Amygdala (tissue), 56 donors: ENCODE measurements around the gene DHRS3.
A peak's percentile ranks its signal among the peaks of the same experiment; 100 is the strongest.

ENCODE experiments used
- DNase-seq, 56 donors: peaks; one replicate each; lab custom pipeline; 2025; lab: John Stamatoyannopoulos, UW

The DHRS3 gene

DNA sequence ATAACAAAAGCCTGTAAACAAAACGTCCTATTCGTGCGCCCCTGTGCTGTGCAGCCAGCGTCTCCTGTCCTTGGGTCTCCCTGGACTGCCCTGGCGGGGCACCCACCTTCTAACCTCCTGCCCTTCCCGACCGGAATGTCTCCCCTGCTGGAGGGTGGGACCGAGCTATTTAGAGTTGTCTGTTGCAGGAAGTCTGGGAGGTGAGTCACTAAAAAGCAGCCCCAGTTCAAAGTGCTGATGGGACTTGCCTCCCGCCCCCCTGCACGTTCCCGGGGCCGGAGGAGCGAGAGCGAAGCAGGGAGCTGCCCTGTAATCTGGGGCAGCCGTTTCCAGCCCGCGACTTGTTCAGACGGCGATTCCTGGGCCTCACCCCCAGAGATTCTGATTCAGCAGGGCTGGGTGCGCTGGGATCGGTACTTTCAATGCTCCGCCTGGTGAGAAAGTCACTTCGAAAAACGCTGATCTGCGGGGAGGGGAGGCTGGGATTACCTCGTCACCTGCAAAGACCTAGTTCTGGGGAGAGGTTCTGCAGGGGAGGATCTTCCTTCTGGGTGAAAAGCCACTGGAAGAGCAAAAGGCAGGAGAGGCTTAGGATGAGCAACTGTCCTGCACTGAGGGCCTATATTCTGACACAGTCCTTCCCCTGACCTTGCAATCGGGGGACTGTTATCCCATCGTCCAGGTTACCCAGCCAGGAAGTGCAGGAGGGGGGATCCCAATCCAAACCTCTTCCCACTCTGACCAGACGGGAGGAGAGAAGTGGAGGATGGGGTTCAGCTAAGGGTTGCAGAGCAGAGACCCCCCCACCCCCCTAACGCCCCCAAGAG, 1.2 kb upstream of the DHRS3 start:
- DNase-seq = peak in 16 of 56 donors; percentile 11 to 64 (median 34)

GRCh38 chr1:12618661-12618964, 603 bp upstream of the DHRS3 start:
- DNase-seq = no peak

- DNase-seq = no peak
Measured at GRCh38 chr1:12617511-12617900, 504 bp downstream of the DHRS3 start.

GRCh38 chr1:12616709-12617373, 1.2 kb downstream of the DHRS3 start:
- peak in 5 of 56 donors; percentile 9 to 58 (median 35) for DNase-seq

DNA sequence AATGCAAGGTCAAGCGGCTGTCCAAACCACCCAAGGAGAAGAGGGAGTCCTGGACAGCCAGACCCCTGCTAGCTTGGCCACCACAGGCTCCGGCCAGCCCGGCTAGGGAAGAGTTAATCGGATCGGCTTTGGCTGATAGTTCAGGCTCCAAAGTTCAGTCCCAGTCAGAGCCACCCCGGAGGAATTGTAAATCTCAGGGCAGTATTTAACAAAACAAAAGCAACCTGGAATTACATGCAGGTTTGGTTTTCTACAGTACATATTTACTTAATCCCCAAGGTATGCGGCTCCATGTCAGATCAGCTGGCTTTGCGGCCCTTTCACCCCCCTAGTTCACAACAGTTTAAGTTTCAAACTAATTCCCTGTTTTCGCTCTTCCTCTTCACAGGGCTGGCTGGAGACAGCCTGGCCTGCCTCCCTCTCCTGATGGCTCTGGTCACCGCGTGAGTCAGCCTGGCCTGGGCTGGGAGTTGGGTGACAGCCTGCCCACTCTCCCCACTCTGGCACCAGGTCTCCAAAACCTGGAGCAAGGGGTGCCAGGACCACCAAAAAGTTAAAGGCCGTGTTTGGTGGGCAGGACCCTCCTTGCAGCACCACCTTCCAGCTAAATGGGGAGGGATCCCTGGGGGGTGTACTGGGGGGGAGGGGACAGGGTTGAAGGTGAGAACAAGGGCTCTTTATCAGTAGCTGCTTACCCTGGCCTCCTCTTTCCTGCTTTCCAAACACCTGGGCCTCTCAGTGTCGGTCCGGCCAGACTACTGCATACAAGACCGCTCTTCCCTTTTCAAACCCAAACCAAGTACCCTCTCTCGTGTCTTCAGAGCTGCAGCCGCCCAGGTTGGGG, 1.9 kb downstream of the DHRS3 start:
- peak in 15 of 56 donors; percentile 20 to 58 (median 40) for DNase-seq

DNA sequence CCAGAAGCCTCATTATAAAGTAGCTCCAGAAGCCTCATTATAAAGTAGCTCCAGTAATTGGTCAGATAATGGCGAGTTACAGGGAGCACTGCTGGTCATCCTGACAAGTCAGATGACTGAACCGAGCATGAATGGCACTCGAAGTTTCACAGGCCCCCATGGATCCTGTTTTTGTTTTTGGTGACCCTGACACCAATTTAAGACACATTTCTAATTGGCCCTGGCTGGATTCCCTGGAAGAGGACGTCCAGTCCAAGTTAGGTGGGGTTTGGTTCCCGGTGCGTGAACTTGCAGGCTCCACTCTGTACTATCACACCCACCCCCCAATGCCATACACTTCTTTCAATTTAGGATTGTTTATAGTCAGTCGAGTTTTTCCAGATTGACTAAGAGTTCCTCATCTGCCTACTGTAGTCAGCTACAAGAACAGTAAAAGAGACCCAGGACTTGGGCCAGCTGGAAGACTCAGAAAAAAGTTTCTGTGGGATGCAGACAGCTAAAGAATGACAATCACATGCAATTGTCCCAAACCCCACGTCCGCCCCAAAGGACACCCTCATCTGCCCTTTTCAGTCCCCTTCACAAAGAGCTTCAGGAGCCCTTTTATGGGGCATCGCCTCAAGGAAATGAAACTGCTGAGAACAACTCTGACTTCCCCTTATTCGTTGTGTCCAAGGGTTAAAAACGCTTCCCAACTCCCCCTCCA, 2.7 kb downstream of the DHRS3 start:
- DNase-seq = peak in 25 of 56 donors; percentile 19 to 72 (median 43)

DNA sequence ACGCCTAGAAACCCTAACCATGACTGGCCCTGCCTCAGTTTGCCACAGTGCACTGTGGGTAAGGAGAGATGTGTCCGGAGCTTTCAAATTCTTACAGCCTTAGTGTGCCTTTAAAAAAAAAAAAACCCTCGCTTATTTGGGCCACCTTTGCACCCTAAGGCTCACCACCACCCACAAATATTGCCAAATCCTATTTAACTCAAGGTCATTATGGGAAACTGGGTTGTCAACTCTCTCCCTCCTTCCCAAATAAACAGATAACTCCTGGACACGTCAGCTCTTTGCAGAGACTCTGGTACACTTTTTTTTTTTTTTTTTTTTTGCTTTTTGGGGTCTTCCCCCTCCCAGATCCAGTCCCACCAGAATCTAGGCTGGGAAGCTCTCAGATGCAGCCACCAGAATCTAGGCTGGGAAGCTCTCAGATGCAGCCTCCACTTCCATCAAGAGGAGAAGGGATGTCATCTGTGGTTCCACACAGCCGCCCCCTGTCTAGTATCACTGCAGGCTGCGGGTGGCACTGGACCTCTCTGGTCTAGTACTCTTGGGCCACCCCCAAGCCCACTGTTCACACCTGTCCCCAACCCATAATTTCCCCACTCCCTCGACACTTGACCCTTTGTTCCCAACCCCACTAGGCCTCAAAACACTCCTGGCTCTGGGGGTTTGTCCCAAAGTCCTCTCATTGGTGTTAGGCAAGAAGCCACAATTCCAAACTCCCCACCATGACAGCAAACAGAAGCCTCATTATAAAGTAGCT, 3.4 kb downstream of the DHRS3 start:
- DNase-seq = peak in 3 of 56 donors; percentile 42 to 65 (median 57)

- DNase-seq = no peak
Measured at GRCh38 chr1:12613180-12613579, 4.8 kb downstream of the DHRS3 start.

DNA sequence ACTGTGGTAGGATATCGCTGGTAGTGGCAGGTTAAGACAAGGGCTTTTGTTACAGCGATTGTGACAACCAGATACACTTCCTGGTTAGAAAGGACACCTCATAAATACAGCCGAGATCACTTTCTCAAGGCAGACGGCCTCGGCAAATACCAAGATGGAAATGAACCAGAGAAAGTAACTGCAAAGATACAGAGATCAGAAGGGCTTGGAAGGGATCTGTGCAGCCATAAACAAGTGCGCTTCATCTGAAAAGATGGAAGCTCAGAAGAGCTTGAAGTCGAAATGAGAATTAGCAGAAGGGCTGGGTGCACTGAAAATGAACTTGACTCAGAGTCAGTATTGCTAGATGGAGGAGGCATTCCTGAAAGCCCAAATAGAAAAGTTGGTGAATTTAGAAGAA, 7.1 kb downstream of the DHRS3 start:
- no peak for DNase-seq

GRCh38 chr1:12610305-12610935, 7.6 kb downstream of the DHRS3 start:
- no peak for DNase-seq

DNA sequence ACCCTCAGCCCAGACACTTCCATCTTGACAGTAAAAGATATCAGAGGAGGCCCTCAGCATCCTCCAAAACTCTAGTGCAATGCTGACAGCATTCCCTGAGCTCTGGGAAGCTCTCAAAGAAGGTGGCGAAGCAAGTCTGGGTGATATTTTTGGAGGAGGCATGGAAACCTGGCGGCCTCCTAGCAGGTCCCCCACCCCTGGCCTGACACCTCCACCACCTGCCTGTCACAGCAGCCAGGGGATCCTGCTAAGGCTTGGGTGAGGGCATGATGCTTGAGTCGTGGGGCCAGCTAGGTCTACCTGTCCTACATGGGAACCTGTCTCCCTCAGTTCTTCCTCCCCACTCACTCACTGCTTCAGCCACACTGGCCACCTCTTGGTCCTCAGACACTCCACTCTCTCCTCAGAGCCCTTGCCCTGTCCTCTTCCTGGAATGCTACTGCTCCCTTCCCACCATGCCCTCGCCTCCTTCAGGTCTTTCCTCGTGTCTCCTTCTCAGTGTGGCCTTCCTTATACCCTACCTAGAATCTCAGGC, 8.5 kb downstream of the DHRS3 start:
- no peak for DNase-seq

- DNase-seq = no peak
Measured at GRCh38 chr1:12608311-12608957, 9.6 kb downstream of the DHRS3 start.

DNA sequence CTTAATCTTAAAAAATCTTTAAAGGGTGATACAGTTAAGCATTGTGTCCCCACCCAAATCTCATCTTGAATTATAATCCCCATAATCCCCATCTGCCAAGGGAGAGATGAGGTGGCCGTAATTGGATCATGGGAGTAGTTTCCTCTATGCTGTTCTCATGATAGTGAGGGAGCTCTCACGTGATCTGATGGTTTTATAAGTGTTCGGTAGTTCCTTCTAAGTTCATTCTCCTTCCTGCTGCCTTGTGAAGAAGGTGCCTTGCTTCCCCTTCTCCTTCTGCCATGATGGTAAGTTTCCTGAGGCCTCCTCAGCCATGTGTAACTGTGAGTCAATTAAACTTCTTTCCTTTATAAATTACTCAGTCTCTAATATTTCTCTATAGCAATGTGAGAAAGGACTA, 10.7 kb downstream of the DHRS3 start:
- DNase-seq = no peak

- no peak for DNase-seq
Measured at GRCh38 chr1:12604986-12605385, 13.0 kb downstream of the DHRS3 start.

DNA sequence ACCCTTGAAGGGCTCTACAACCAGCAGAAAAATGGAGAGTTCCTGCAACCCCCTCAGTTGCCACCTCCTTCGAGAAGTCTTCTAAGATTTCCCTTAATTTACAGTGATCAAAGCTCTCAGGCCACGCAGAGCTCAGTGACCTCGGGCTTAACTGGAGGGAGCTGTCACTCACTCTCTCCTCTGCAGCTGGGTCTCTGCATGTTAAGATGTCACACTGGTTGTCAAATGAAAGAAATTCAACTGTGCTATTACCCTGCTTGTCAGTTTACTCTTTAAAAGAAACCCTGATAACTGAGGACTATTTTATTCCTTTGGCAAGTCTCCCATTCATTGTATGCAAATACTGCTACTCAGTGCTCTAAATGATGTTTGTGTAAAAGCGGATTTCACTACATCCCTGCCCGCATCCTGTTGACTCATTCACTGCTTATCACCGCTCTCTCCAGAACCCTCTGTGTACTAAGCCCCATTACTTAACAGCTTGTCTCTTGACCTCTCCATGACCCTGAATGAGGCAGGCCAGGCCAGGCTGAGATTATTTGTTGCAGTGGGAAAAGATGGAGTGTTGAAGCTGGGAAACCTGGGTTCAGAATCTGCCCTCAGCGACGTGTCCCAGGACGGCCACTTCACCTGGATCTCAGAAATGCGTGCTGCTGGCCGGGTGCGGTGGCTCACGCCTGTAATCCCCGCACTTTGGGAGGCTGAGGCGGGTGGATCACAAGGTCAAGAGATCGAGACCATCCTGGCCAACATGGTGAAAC, 13.7 kb downstream of the DHRS3 start:
- DNase-seq = no peak

- DNase-seq = no peak
Measured at GRCh38 chr1:12603224-12603623, 14.8 kb downstream of the DHRS3 start.

DNA sequence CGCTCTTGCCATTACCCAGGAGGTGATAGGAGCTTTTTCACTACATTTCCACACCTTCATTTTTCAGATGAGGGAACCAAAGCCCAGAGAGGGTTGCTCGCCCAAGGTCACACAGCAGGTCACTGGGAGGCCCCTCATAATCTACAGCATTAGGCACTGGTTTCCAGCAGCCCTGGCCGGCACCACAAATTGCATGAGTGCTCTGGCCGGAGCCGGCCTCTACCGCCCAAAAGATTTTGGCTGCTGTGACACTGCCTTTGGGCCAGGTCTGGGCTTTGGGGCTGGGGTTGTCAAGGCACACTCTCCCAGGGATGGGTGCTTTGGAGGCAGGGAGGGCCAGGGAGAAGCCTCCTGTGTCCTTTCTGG, 15.4 kb downstream of the DHRS3 start:
- no peak for DNase-seq
